ENCODE measurements around the gene GPR150. TPM values are rescaled to one million over a fixed set of nuclear protein-coding genes. Genes with fewer than 3 reads are reported as not detected.

The GPR150 gene
- total and polyA plus RNA-seq, 2 of the 4 experiments (the other 2 are of a cell fraction): under 0.01 to 0.10 TPM

- Histone ChIP-seq H2BK15ac (ENCODE audit: low read depth, low read length) (no peak overlapping the region), H3K14ac (replicated peaks; ENCODE audit: low read depth, low read length) (no peak overlapping the region), H3K23ac (ENCODE audit: low read depth, low read length) (no peak overlapping the region), H3K9me1 (ENCODE audit: insufficient read depth, low read length) (no peaks in the 10 kb centered on the region), H3K36me3 (ENCODE audit: control insufficient read depth, insufficient read depth, low read length) (no peaks in the 10 kb centered on the region), H3K56ac (ENCODE audit: extremely low read depth, insufficient read depth, low read length) (no peak overlapping the region), H2BK120ac (ENCODE audit: low read depth, low read length) (no peak overlapping the region), H3K9me3 (ENCODE audit: control insufficient read depth, insufficient read depth, low read length) (no peaks in the 10 kb centered on the region), H3K4me2 (ENCODE audit: low read depth, low read length) (no peak overlapping the region), H4K91ac (ENCODE audit: insufficient read depth, low read depth, low read length) (no peak overlapping the region), H3K4me1 (ENCODE audit: control insufficient read depth, insufficient read depth, low read length) (peaks cover 4% of the 10 kb centered on the region), H3K79me1 (ENCODE audit: low read depth in 1 of 2, low read length in 2 of 2) (no peaks in the 10 kb centered on the region), H2BK5ac (ENCODE audit: low read depth, low read length, poor library complexity, severe bottlenecking) (no peak overlapping the region), H3K27ac (ENCODE audit: insufficient read depth, low read length) (no peak overlapping the region), H3K4ac (ENCODE audit: low read depth, low read length) (no peak overlapping the region), H2AFZ (replicated peaks; ENCODE audit: low read length, poor library complexity) (no peak overlapping the region), H4K5ac (ENCODE audit: low read depth, low read length) (no peak overlapping the region), H2AK5ac (ENCODE audit: low read depth, low read length) (no peak overlapping the region), H3K18ac (ENCODE audit: low read depth, low read length) (no peak overlapping the region), H3K27me3 (ENCODE audit: control insufficient read depth, insufficient read depth, low read length) (no peaks in the 10 kb centered on the region), H3K9ac (ENCODE audit: low read depth, low read length) (no peak overlapping the region), H4K20me1 (ENCODE audit: insufficient read depth, low read length) (no peaks in the 10 kb centered on the region), H4K8ac (ENCODE audit: low read depth in 2 of 2, low read length in 2 of 2) (no peak overlapping the region), H2AK9ac (replicated peaks; ENCODE audit: low read depth, low read length, poor library complexity) (no peak overlapping the region), H3K4me3 (ENCODE audit: insufficient read depth, low read depth, low read length) (no peak overlapping the region), H2BK20ac (ENCODE audit: low read depth, low read length) (no peak overlapping the region)
- ATAC-seq (ENCODE audit: low read depth) (no peak), DNase-seq (no peak)
- dilution Hi-C loops (cut with HindIII; ENCODE audit: low sequenced_read_pairs, unreplicated experiment) (no loop called here), intact Hi-C loops (cut with micrococcal nuclease) (loop anchor here (5.0 to 10.0 kb wide), 2 partner anchors 83 to 956 kb away; partner anchors contain the start of gene RHOBTB3), in situ Hi-C loops (cut with MboI; ENCODE audit: low sequenced_read_pairs) (loop anchor here (25.0 kb wide), 1 partner anchor 663 kb away; no protein-coding TSS in a partner anchor)
- no TSS peak for BruUV-seq (replicated peaks)
- ChIA-PET CTCF (no interaction called here), POLR2A (ENCODE audit: unreplicated experiment) (no interaction called here)
- no peak for TF ChIP-seq SMC3 (IDR thresholded peaks at IDR 0.05; ENCODE audit: low read depth, low read length)
- no peak for TF ChIP-seq CHD1 (IDR thresholded peaks at IDR 0.05; ENCODE audit: low read depth, low read length)
- TF ChIP-seq USF2 (IDR thresholded peaks at IDR 0.05; ENCODE audit: low read depth, low read length): no peak
- TF ChIP-seq MAZ (IDR thresholded peaks at IDR 0.05; ENCODE audit: borderline replicate concordance, low read depth, low read length): no peak
These were observed 29.4 kb downstream of the GPR150 start for GRCh38 chr5:95649274-95649673.

All from IMR-90 (cell line).